HepG2 (cell line): ENCODE measurements around the gene WDR45B. TPM values are rescaled to one million over a fixed set of nuclear protein-coding genes. Genes with fewer than 3 reads are reported as not detected.

Source experiments
- AHR ChIP-seq: IDR thresholded peaks from 2 replicates; pipeline ENCODE4 v1.6.1; 2018; ENCODE audit warnings: missing genetic modification reagents, missing compliant biosample characterization
- AKAP8 ChIP-seq: sonication (generic); formaldehyde crosslinking; IDR thresholded peaks from 2 replicates; pipeline ENCODE4 v1.5.1; 2020; ENCODE audit warnings: mild to moderate bottlenecking, missing genetic modification reagents
- ASH2L ChIP-seq: fragments of 300-600, 200-600 bp; sonication (generic); IDR thresholded peaks from 2 replicates; pipeline ENCODE4 v1.7.0; 2017; ENCODE audit warnings: low read depth, mild to moderate bottlenecking, moderate library complexity, mixed read lengths, low read length; ENCODE audit not compliant: insufficient read length
- CBX2 ChIP-seq, 2 experiments: fragments of 200-600 bp in 1 of 2; sonication (generic); formaldehyde crosslinking in 1 of 2; IDR thresholded peaks; 2 replicates each; pipeline versions ENCODE4 v1.7.0 to v1.8.1; 2018 to 2022; ENCODE audit warnings: low read depth in 2 of 2, low read length in 1 of 2, mild to moderate bottlenecking in 1 of 2, missing genetic modification reagents in 1 of 2
- GFI1 ChIP-seq: sonication (generic); formaldehyde crosslinking; IDR thresholded peaks from 2 replicates; pipeline ENCODE4 v1.5.0; 2020; ENCODE audit warnings: missing genetic modification reagents, mild to moderate bottlenecking, borderline replicate concordance
- GTF3A ChIP-seq: sonication (generic); formaldehyde crosslinking; conservative IDR thresholded peaks from 2 replicates; pipeline ENCODE4 v1.4.0; 2020; ENCODE audit warnings: mild to moderate bottlenecking, missing genetic modification reagents
- HDAC2 ChIP-seq: sonication (generic); formaldehyde crosslinking; IDR thresholded peaks from 2 replicates; pipeline ENCODE4 v1.4.0; 2020; ENCODE audit warnings: missing genetic modification reagents
- HNF4G ChIP-seq, 2 experiments: sonication (generic) in 1 of 2; formaldehyde crosslinking in 1 of 2; IDR thresholded peaks; 2 replicates each; pipeline versions ENCODE4 v1.4.0 to v1.6.1; 2011 to 2020; ENCODE audit warnings: borderline replicate concordance in 2 of 2, low read depth in 2 of 2, mild to moderate bottlenecking in 2 of 2, low read length in 1 of 2, missing genetic modification reagents in 1 of 2, moderate library complexity in 1 of 2
- NCOA1 ChIP-seq: sonication (generic); formaldehyde crosslinking; IDR thresholded peaks from 2 replicates; pipeline ENCODE4 v1.9.0; 2021; ENCODE audit warnings: missing genetic modification reagents
- NR2C2 ChIP-seq: sonication (generic); formaldehyde crosslinking; IDR thresholded peaks from 2 replicates; pipeline ENCODE4 v1.4.0; 2020; ENCODE audit warnings: missing genetic modification reagents, mild to moderate bottlenecking, moderate library complexity, borderline replicate concordance
- RELA ChIP-seq: sonication (generic); formaldehyde crosslinking; IDR thresholded peaks from 2 replicates; pipeline ENCODE4 v1.4.0; 2020; ENCODE audit warnings: missing genetic modification reagents
- SKIL ChIP-seq: sonication (generic); formaldehyde crosslinking; IDR thresholded peaks from 2 replicates; pipeline ENCODE4 v1.8.0; 2022; ENCODE audit warnings: missing genetic modification reagents, mild to moderate bottlenecking, moderate library complexity, borderline replicate concordance
- SP1 ChIP-seq, 2 experiments: fragments of 450-650 bp in 1 of 2; sonication (generic) in 1 of 2; formaldehyde crosslinking in 1 of 2; IDR thresholded peaks; 2 replicates each; pipeline versions ENCODE4 v1.4.0 to v1.6.1; 2016 to 2020; ENCODE audit warnings: missing genetic modification reagents in 1 of 2
- SP2 ChIP-seq: sonication (generic); formaldehyde crosslinking; IDR thresholded peaks from 2 replicates; pipeline ENCODE4 v1.5.1; 2020; ENCODE audit warnings: mild to moderate bottlenecking, missing genetic modification reagents
- SP5 ChIP-seq: IDR thresholded peaks from 2 replicates; pipeline ENCODE4 v1.6.1; 2016; ENCODE audit warnings: low read depth, borderline replicate concordance
- TFE3 ChIP-seq: IDR thresholded peaks from 2 replicates; pipeline ENCODE4 v1.6.1; 2016
- TP53 ChIP-seq: sonication (generic); formaldehyde crosslinking; conservative IDR thresholded peaks from 2 replicates; pipeline ENCODE4 v1.4.0; 2020; ENCODE audit warnings: missing genetic modification reagents
- ZBTB44 ChIP-seq: sonication (generic); formaldehyde crosslinking; IDR thresholded peaks from 2 replicates; pipeline ENCODE4 v1.4.0; 2020; ENCODE audit warnings: missing genetic modification reagents
- ZFP1 ChIP-seq: IDR thresholded peaks from 2 replicates; pipeline ENCODE4 v1.6.1; 2016
- ZNF333 ChIP-seq: sonication (generic); formaldehyde crosslinking; IDR thresholded peaks from 2 replicates; pipeline ENCODE4 v1.4.0; 2020; ENCODE audit warnings: mild to moderate bottlenecking, missing genetic modification reagents, borderline replicate concordance
- ZNF382 ChIP-seq: sonication (generic); formaldehyde crosslinking; IDR thresholded peaks from 2 replicates; pipeline ENCODE4 v1.5.0; 2020; ENCODE audit warnings: missing genetic modification reagents, mild to moderate bottlenecking, borderline replicate concordance
- ZNF510 ChIP-seq: sonication (generic); formaldehyde crosslinking; IDR thresholded peaks from 2 replicates; pipeline ENCODE4 v1.4.0; 2020; ENCODE audit warnings: low read depth, mild to moderate bottlenecking, missing genetic modification reagents
- ZNF704 ChIP-seq: sonication (generic); formaldehyde crosslinking; IDR thresholded peaks from 2 replicates; pipeline ENCODE4 v1.8.1; 2023; ENCODE audit warnings: mild to moderate bottlenecking, inconsistent platforms, moderate library complexity, missing genetic modification reagents, borderline replicate concordance
- ZNF746 ChIP-seq: sonication (generic); formaldehyde crosslinking; IDR thresholded peaks from 2 replicates; pipeline ENCODE4 v1.8.0; 2022; ENCODE audit warnings: mild to moderate bottlenecking, missing genetic modification reagents
- polyA plus RNA-seq, 8 experiments: library from polyadenylated mRNA; depleted of rRNA in 3 of 8; stranded (reverse) in 7 of 8; unstranded in 1 of 8; fragments of >200 nt; fragmentation: Illumina TruSeq in 4 of 8; extraction: Trizol in 4 of 8; gene quantifications; 2 replicates each; pipeline versions ENCODE4 v1.2.1 to v1.2.3, GENCODE V29; 2011 to 2016; ENCODE audit warnings: low read depth in 4 of 8, missing spikeins in 1 of 8, mixed read lengths in 1 of 8; ENCODE audit not compliant: insufficient read depth in 1 of 8
- total RNA-seq, 5 experiments: library from RNA; depleted of rRNA; stranded (reverse); fragments of >200 nt; fragmentation: Illumina TruSeq; extraction: Trizol; gene quantifications; 2 replicates each; pipeline ENCODE4 v1.2.3, GENCODE V29; 2016; ENCODE audit warnings: low read depth in 1 of 5

WDR45B gene
- total and polyA plus RNA-seq, 2 of the 13 experiments (the other 11 are each of a cell fraction or from before 2014, with no cell fraction given) = 86.2 to 155 TPM

- TF ChIP-seq GFI1 (CRISPR knock-in tag) (no peak), CBX2 (IDR thresholded peaks at IDR 0.05; ENCODE audit: low read depth, low read length) (no peak), CBX2 (CRISPR knock-in tag; IDR thresholded peaks at IDR 0.05; ENCODE audit: low read depth) (no peak), TFE3 (CRISPR knock-in tag) (0 out of 2 replicates have a peak, but pooled peaks have one; percentile 17), SP2 (CRISPR knock-in tag) (no peak), ZNF746 (CRISPR knock-in tag) (no peak), HNF4G (IDR thresholded peaks at IDR 0.05; ENCODE audit: borderline replicate concordance, low read depth, low read length) (no peak), HNF4G (CRISPR knock-in tag; IDR thresholded peaks at IDR 0.05; ENCODE audit: borderline replicate concordance, low read depth) (no peak), SKIL (CRISPR knock-in tag) (no peak; the same call in 1 of the 2 replicates), TP53 (CRISPR knock-in tag) (no peak), NCOA1 (CRISPR knock-in tag) (no peak), ZNF510 (CRISPR knock-in tag) (no peak), HDAC2 (CRISPR knock-in tag) (peak; percentile 41; the same call in 1 of the 2 replicates), AKAP8 (CRISPR knock-in tag) (no peak), AHR (CRISPR knock-in tag) (peak; percentile 48; the same call in 1 of the 2 replicates), NR2C2 (no peak), SP5 (CRISPR knock-in tag) (no peak), ZNF333 (0 out of 2 replicates have a peak, but pooled peaks have one; percentile 12), RELA (no peak), GTF3A (CRISPR knock-in tag) (no peak; the same call in 1 of the 2 replicates), ZNF704 (CRISPR knock-in tag) (peak; percentile 61; the same call in 1 of the 2 replicates), ZBTB44 (CRISPR knock-in tag) (no peak), SP1 (IDR thresholded peaks at IDR 0.05) (no peak), SP1 (CRISPR knock-in tag; IDR thresholded peaks at IDR 0.05) (0 out of 2 replicates have a peak, but pooled peaks have one; percentile 15), ZNF382 (CRISPR knock-in tag) (no peak), ASH2L (peak; percentile 18), ZFP1 (CRISPR knock-in tag) (peak; percentile 57; the same call in 1 of the 2 replicates)
Observed at GRCh38 chr17:82668631-82669099, 20.4 kb upstream of the WDR45B start (continued).
